OCI-LY1 (cell line): ENCODE data around the gene CDK18.

Experiments used
- H2AFZ ChIP-seq: fragments of 200-600 bp; sonication (generic), shearing (Covaris generic); 2 replicates; pipeline ENCODE4 v1.6.0; 2014; ENCODE audit warnings: antibody characterized with exemption, mild to moderate bottlenecking, low read length
- H3F3A ChIP-seq: fragments of 200-600 bp; sonication (generic), shearing (Covaris generic); 2 replicates; pipeline ENCODE4 v1.6.0; 2014; ENCODE audit warnings: mild to moderate bottlenecking, antibody characterized with exemption, low read length, moderate library complexity; ENCODE audit not compliant: insufficient read depth
- H3K27ac ChIP-seq: fragments of 200-600 bp; sonication (generic); 2 replicates; pipeline ENCODE4 v1.5.1; 2014; ENCODE audit warnings: low read length, mixed run types, mild to moderate bottlenecking, low read depth; ENCODE audit not compliant: poor library complexity, severe bottlenecking
- H3K27me3 ChIP-seq: fragments of 200-600 bp; sonication (generic); 2 replicates; pipeline ENCODE4 v1.6.0; 2014; ENCODE audit warnings: antibody characterized with exemption, mild to moderate bottlenecking, low read length, moderate library complexity; ENCODE audit not compliant: insufficient read depth
- H3K36me3 ChIP-seq: fragments of 200-600 bp; sonication (generic); 2 replicates; pipeline ENCODE4 v1.6.1; 2014; ENCODE audit warnings: mild to moderate bottlenecking, antibody characterized with exemption, low read length, moderate library complexity, mixed read lengths; ENCODE audit not compliant: insufficient read depth
- H3K4me1 ChIP-seq: fragments of 200-600 bp; sonication (generic); 2 replicates; pipeline ENCODE4 v1.5.1; 2014; ENCODE audit warnings: mild to moderate bottlenecking, low read length, moderate library complexity; ENCODE audit not compliant: insufficient read depth, severe bottlenecking
- H3K4me2 ChIP-seq: fragments of 200-600 bp; sonication (generic), shearing (Covaris generic); 2 replicates; pipeline ENCODE4 v1.6.1; 2014; ENCODE audit warnings: low read length
- H3K4me3 ChIP-seq: fragments of 200-600 bp; sonication (generic); 2 replicates; pipeline ENCODE4 v1.5.1; 2014; ENCODE audit warnings: low read length, low read depth, mild to moderate bottlenecking, mixed read lengths; ENCODE audit not compliant: poor library complexity, severe bottlenecking
- H3K79me2 ChIP-seq: fragments of 200-600 bp; shearing (Covaris generic); 2 replicates; pipeline ENCODE4 v1.6.1; 2016; ENCODE audit warnings: mixed run types, low read length, mixed read lengths; ENCODE audit not compliant: insufficient read depth
- H3K9ac ChIP-seq: fragments of 200-600 bp; sonication (generic), shearing (Covaris generic); 2 replicates; pipeline ENCODE4 v1.6.1; 2014; ENCODE audit warnings: mild to moderate bottlenecking, low read length, mixed read lengths
- H3K9me2 ChIP-seq: fragments of 200-600 bp; sonication (generic), shearing (Covaris generic); 2 replicates; pipeline ENCODE4 v1.6.1; 2014; ENCODE audit warnings: low read depth, mild to moderate bottlenecking, low read length, mixed read lengths
- H3K9me3 ChIP-seq: fragments of 200-600 bp; shearing (Covaris generic); 2 replicates; pipeline ENCODE4 v1.6.1; 2014; ENCODE audit warnings: low read length, mixed read lengths
- H4K20me1 ChIP-seq: fragments of 200-600 bp; sonication (generic), shearing (Covaris generic); 2 replicates; pipeline ENCODE4 v1.6.0; 2016; ENCODE audit warnings: mild to moderate bottlenecking, low read length; ENCODE audit not compliant: insufficient read depth
- EZH2 ChIP-seq: fragments of 200-600 bp; sonication (generic), shearing (Covaris generic); IDR thresholded peaks from 2 replicates; pipeline ENCODE4 v1.8.0; 2017; ENCODE audit warnings: borderline replicate concordance, mixed run types, mild to moderate bottlenecking, antibody characterized with exemption, low read length, moderate library complexity, mixed read lengths
- TF ChIP-seq, protein P1 (sequence below): fragments of 200-600 bp; sonication (generic), shearing (Covaris generic); IDR thresholded peaks from 2 replicates; pipeline ENCODE4 v1.5.1; 2017; ENCODE audit warnings: mild to moderate bottlenecking, antibody characterized with exemption, low read length, moderate library complexity, mixed read lengths

Gene CDK18

DNA sequence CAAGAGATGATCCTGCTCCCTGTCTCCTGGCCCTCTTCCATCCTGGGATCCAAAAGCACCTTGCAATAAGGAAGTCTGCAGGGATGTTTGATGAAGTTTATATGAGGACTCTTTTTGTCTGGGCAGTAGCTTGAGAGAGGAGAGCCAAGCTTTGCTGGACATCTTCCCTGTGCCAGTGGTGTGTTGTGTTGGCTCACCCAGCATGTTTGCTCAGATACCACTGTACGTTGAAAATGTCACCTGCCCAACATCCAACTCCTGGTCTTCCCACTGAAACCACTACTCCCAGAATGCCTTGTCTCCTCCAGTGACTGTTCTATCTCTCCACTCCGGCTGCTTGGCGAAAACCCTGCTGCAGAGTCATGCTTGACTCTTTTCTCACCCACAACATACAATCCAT lies 12.8 kb downstream of the CDK18 start:
- Histone ChIP-seq H3K36me3 (no peaks in the 10 kb centered on the region), H4K20me1 (no peaks in the 10 kb centered on the region), H3K4me2 (no peak overlapping the region), H3K27ac (no peak overlapping the region), H3K79me2 (no peaks in the 10 kb centered on the region), H3K9ac (no peak overlapping the region), H3K4me3 (no peak overlapping the region), H2AFZ (no peak overlapping the region), H3K9me2 (no peaks in the 10 kb centered on the region), H3F3A (no peaks in the 10 kb centered on the region), H3K9me3 (no peaks in the 10 kb centered on the region), H3K27me3 (peaks cover 11% of the 10 kb centered on the region), H3K4me1 (no peaks in the 10 kb centered on the region)
- TF ChIP-seq EZH2, result no peak
- TF ChIP-seq, protein P1, sequence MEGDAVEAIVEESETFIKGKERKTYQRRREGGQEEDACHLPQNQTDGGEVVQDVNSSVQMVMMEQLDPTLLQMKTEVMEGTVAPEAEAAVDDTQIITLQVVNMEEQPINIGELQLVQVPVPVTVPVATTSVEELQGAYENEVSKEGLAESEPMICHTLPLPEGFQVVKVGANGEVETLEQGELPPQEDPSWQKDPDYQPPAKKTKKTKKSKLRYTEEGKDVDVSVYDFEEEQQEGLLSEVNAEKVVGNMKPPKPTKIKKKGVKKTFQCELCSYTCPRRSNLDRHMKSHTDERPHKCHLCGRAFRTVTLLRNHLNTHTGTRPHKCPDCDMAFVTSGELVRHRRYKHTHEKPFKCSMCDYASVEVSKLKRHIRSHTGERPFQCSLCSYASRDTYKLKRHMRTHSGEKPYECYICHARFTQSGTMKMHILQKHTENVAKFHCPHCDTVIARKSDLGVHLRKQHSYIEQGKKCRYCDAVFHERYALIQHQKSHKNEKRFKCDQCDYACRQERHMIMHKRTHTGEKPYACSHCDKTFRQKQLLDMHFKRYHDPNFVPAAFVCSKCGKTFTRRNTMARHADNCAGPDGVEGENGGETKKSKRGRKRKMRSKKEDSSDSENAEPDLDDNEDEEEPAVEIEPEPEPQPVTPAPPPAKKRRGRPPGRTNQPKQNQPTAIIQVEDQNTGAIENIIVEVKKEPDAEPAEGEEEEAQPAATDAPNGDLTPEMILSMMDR, result no peak

DNA sequence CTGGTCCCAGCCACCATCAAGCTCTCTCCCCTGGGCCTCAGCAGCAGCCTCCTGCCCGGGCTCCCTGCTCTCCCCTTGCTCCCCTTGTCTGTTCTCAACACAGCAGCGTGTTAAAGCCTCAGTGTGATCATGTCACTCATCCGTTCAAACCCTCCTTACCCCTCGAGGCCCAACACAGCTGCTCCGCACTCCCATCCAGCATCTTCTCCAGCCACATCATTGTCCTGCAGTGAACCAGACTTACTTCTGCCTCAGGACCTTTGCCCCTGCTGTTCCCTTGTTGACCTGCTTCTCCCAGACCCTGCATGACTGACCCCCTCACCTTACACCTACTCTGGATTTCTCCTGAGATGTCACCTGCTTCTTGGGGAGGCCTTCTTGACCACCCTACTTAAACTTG lies 13.3 kb downstream of the CDK18 start:
- Histone ChIP-seq H3K9me2 (no peaks in the 10 kb centered on the region), H3K4me3 (no peak overlapping the region), H3K9me3 (no peaks in the 10 kb centered on the region), H3K9ac (no peak overlapping the region), H3F3A (no peaks in the 10 kb centered on the region), H3K27ac (no peak overlapping the region), H2AFZ (no peak overlapping the region), H3K79me2 (no peaks in the 10 kb centered on the region), H3K36me3 (no peaks in the 10 kb centered on the region), H4K20me1 (no peaks in the 10 kb centered on the region), H3K4me1 (no peaks in the 10 kb centered on the region), H3K4me2 (no peak overlapping the region), H3K27me3 (peaks cover 11% of the 10 kb centered on the region)
- TF ChIP-seq EZH2, result no peak
- TF ChIP-seq, protein P1, result no peak

DNA sequence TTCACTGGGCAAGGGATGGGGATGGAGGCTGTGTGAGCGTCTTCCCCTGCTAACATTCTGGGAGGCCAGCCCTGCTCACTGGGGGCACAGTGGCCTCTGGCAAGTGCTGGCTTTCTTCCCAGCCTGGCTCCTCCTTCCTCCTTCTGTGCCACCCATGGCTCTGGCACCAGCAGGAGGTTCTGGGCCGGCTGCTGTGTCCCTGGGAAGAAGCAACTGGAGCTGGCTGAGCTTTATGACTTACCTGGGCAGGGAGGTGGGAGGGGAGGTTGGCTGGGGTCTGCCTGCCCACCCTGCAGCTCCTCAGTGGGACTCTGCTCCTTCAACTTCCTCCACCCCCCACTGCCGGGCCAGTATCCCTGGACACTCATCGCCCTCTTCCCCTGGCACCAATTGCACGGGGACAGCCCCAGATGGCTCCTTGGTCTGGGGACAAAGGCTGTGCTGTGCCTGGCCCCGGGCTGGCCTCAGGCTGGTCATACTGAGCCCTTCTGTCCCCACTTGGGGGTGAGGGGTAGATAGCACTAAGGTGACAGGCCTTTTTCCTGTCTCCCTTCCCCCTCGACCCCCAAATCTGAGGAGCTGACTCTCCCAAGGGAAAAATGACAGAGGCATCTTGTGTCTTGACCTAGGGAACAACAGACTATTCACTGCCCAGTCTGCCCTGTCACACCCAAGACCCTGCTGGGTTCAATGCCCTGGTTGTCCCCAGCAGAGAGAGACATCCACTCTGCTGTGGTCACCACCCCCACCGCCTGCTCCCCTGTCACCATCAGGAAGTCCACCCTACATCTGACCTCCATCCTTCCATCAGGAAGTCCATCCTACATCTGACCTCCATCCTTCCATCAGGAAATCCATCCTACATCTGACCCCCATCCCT lies 14.4 kb downstream of the CDK18 start:
- H3K27me3 ChIP-seq, result peaks cover 7% of the 10 kb centered on the region
- no peak overlapping the region for H3K4me2 ChIP-seq
- H3K27ac ChIP-seq, result no peak overlapping the region
- no peaks in the 10 kb centered on the region for H3K9me2 ChIP-seq
- TF ChIP-seq, protein P1, result no peak
- TF ChIP-seq EZH2, result no peak
- no peaks in the 10 kb centered on the region for H3K4me1 ChIP-seq
- no peaks in the 10 kb centered on the region for H3K9me3 ChIP-seq
- H3K36me3 ChIP-seq, result no peaks in the 10 kb centered on the region
- no peak overlapping the region for H2AFZ ChIP-seq
- no peaks in the 10 kb centered on the region for H3K79me2 ChIP-seq
- H3K4me3 ChIP-seq, result no peak overlapping the region
- H4K20me1 ChIP-seq, result no peaks in the 10 kb centered on the region
- no peak overlapping the region for H3K9ac ChIP-seq
- H3F3A ChIP-seq, result no peaks in the 10 kb centered on the region
